H1 (cell line): ENCODE measurements around the gene SYNCRIP. TPM values are rescaled to one million over a fixed set of nuclear protein-coding genes. Genes with fewer than 3 reads are reported as not detected.

Source experiments
- MAFK ChIP-seq: IDR thresholded peaks from 2 replicates; pipeline ENCODE4 v1.6.1; 2012; ENCODE audit warnings: low read depth, mild to moderate bottlenecking, improper control_type of control experiment, low read length
- polyA plus RNA-seq, 7 experiments: library from polyadenylated mRNA; depleted of rRNA in 3 of 7; stranded (reverse) in 5 of 7; unstranded in 2 of 7; fragments of >200 nt in 5 of 7; fragments of 200-250 nt in 2 of 7; gene quantifications; 1 replicate in 5 of 7; 2 replicates in 1 of 7; 4 replicates in 1 of 7; pipeline versions ENCODE4 v1.2.1 to v1.2.3, GENCODE V29; 2011 to 2013; ENCODE audit warnings: missing spikeins in 2 of 7, mixed read lengths in 2 of 7
- total RNA-seq: library from RNA; stranded (reverse); fragmentation: NEBNext Ultra II Directional; extraction: Animal tissue kit (Norgen Biotek cat#: 25700); gene quantifications from 2 replicates; pipeline ENCODE4 v1.2.1, GENCODE V29; 2021

Gene SYNCRIP
- total and polyA plus RNA-seq, 2 of the 8 experiments (the other 6 are each of a cell fraction or from before 2014, with no cell fraction given), result 16.8 to 219 TPM

DNA sequence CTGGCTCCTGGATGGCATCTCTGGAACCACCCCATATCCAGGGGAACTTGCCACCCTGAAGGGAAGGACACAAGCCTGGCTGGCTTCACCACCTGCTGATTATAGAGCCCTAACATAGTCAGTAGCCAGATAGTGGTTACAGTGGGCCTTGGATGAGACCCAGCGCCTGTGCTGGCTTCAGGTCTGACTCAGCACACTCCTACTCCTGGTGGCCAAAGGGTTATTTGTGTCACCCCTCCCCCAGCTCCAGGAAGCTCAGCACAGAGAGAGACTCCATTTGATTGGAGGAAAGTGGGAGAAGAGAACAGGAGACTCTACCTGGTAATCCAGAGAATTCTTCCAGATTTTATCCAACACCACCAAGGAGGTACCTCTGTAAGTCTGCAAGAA is 61.8 kb downstream of the SYNCRIP start (continued):
- peak; percentile 69; the same call in 1 of the 2 replicates for TF ChIP-seq MAFK
